Measurements from ENCODE around the gene CD74.

CD74 gene

GRCh38 chr5:150409638-150410523 lies 2.8 kb downstream of the CD74 start:
- DNase-seq, result peak; percentile 62

- no peak for DNase-seq
These were observed 4.3 kb downstream of the CD74 start for GRCh38 chr5:150408231-150408943.

GRCh38 chr5:150407096-150407720 lies 5.5 kb downstream of the CD74 start:
- no peak for DNase-seq

GRCh38 chr5:150406723-150407095 lies 6.0 kb downstream of the CD74 start:
- DNase-seq, result no peak

GRCh38 chr5:150406103-150406722 lies 6.5 kb downstream of the CD74 start:
- DNase-seq, result no peak

- DNase-seq, result no peak
These were observed 7.5 kb downstream of the CD74 start for GRCh38 chr5:150404941-150405816.

- no peak for DNase-seq
These were observed 8.2 kb downstream of the CD74 start for GRCh38 chr5:150404535-150404934.

GRCh38 chr5:150404121-150404520 lies 8.6 kb downstream of the CD74 start:
- DNase-seq, result no peak

GRCh38 chr5:150402901-150403342 lies 9.8 kb downstream of the CD74 start:
- no peak for DNase-seq

GRCh38 chr5:150402229-150402773 lies 10.4 kb downstream of the CD74 start:
- no peak for DNase-seq

GRCh38 chr5:150401376-150402228 lies 11.1 kb downstream of the CD74 start:
- DNase-seq, result no peak

- DNase-seq, result no peak
These were observed 11.7 kb downstream of the CD74 start for GRCh38 chr5:150401076-150401375.

- no peak for DNase-seq
These were observed 12.2 kb downstream of the CD74 start for GRCh38 chr5:150400316-150401075.

- no peak for DNase-seq
These were observed 13.0 kb downstream of the CD74 start for GRCh38 chr5:150399524-150400211.

- no peak for DNase-seq
These were observed 13.8 kb downstream of the CD74 start for GRCh38 chr5:150398722-150399523.

- no peak for DNase-seq
These were observed 14.7 kb downstream of the CD74 start for GRCh38 chr5:150397782-150398721.

GRCh38 chr5:150397146-150397781 lies 15.4 kb downstream of the CD74 start:
- DNase-seq, result no peak
